Kidney epithelial cell (primary cell): ENCODE measurements around the gene PMEPA1. TPM values are rescaled to one million over a fixed set of nuclear protein-coding genes. Genes with fewer than 3 reads are reported as not detected.

Source experiments
- DNase-seq: peaks from one replicate; pipeline ENCODE4 v3.0.0-alpha.2; 2010; ENCODE audit warnings: low read depth
- H3K27me3 ChIP-seq: 2 replicates; pipeline ENCODE4 v1.6.0; 2011; ENCODE audit warnings: low read length; ENCODE audit not compliant: control insufficient read depth, insufficient read depth
- H3K36me3 ChIP-seq: 2 replicates; pipeline ENCODE4 v1.5.1; 2011; ENCODE audit warnings: low read length; ENCODE audit not compliant: control insufficient read depth, insufficient read depth
- H3K4me3 ChIP-seq: 2 replicates; pipeline ENCODE4 v1.5.1; 2011; ENCODE audit warnings: low read depth, mild to moderate bottlenecking, control low read depth, low read length
- CTCF ChIP-seq: IDR thresholded peaks from 2 replicates; pipeline ENCODE4 v1.5.1; 2011; ENCODE audit warnings: mild to moderate bottlenecking, moderate library complexity, low read length, control low read depth, inconsistent platforms; ENCODE audit not compliant: insufficient read depth, poor library complexity, severe bottlenecking
- total RNA-seq: library from RNA; depleted of rRNA; stranded (reverse); fragments of >200 nt; gene quantifications from 2 replicates; pipeline ENCODE4 v1.2.3, GENCODE V29; 2015

Gene PMEPA1
- total RNA-seq, 1 donor from 2014 or later, result 244 TPM

GRCh38 chr20:57725636-57726035 lies 15.8 kb upstream of the PMEPA1 start:
- Histone ChIP-seq H3K27me3 (peaks cover 6% of the 10 kb centered on the region), H3K4me3 (no peak overlapping the region), H3K36me3 (no peaks in the 10 kb centered on the region)
- no peak for DNase-seq
- TF ChIP-seq CTCF, result no peak

- Histone ChIP-seq H3K4me3 (no peak overlapping the region), H3K27me3 (peaks cover 6% of the 10 kb centered on the region), H3K36me3 (no peaks in the 10 kb centered on the region)
- no peak for TF ChIP-seq CTCF
- no peak for DNase-seq
Observed at GRCh38 chr20:57724610-57725405, 15.0 kb upstream of the PMEPA1 start.

- DNase-seq, result no peak
- Histone ChIP-seq H3K27me3 (peaks cover 6% of the 10 kb centered on the region), H3K4me3 (no peak overlapping the region), H3K36me3 (no peaks in the 10 kb centered on the region)
- TF ChIP-seq CTCF, result no peak
Observed at GRCh38 chr20:57723816-57724215, 14.0 kb upstream of the PMEPA1 start.

GRCh38 chr20:57719951-57720350 lies 10.1 kb upstream of the PMEPA1 start:
- DNase-seq, result no peak
- no peak overlapping the region for H3K4me3 ChIP-seq
- H3K27me3 ChIP-seq, result peaks cover 4% of the 10 kb centered on the region
- no peak for TF ChIP-seq CTCF
- no peaks in the 10 kb centered on the region for H3K36me3 ChIP-seq

- DNase-seq, result peak; percentile 93
- H3K36me3 ChIP-seq, result no peaks in the 10 kb centered on the region
- TF ChIP-seq CTCF, result no peak
- H3K4me3 ChIP-seq, result peak overlapping the region; percentile 34
- peaks cover 4% of the 10 kb centered on the region for H3K27me3 ChIP-seq
Observed at GRCh38 chr20:57718490-57719009, 8.7 kb upstream of the PMEPA1 start.

GRCh38 chr20:57717797-57718196 lies 8.0 kb upstream of the PMEPA1 start:
- Histone ChIP-seq H3K4me3 (no peak overlapping the region), H3K27me3 (no peaks in the 10 kb centered on the region), H3K36me3 (no peaks in the 10 kb centered on the region)
- no peak for DNase-seq
- no peak for TF ChIP-seq CTCF
